PC-3 (cell line): ENCODE measurements around the gene MS4A4E. TPM values are rescaled to one million over a fixed set of nuclear protein-coding genes. Genes with fewer than 3 reads are reported as not detected.

Experiments used
- ATAC-seq: fragments of 200-7000 bp; cut with Tn5 transposase; 2 replicates; pipeline ENCODE4 v1.9.1; 2020; ENCODE audit warnings: mild to moderate bottlenecking, moderate library complexity
- BruUV-seq: library from RNA; stranded (reverse); fragments of 400-500 nt; replicated peaks from 2 replicates; lab custom pipeline; 2021; lab: Mats Ljungman, UMichigan
- CTCF ChIA-PET: fragments of 300-600 bp; sonication (Branson Sonifier 250); formaldehyde crosslinking; loops from one replicate; lab custom pipeline; 2022; ENCODE audit warnings: antibody characterized with exemption; lab: Charles Lee
- POLR2A ChIA-PET: fragments of 300-600 bp; sonication (Branson Sonifier 250); formaldehyde crosslinking; loops from one replicate; lab custom pipeline; 2022; ENCODE audit warnings: antibody characterized with exemption; ENCODE audit not compliant: unreplicated experiment; lab: Charles Lee
- DNase-seq: peaks from one replicate; pipeline ENCODE4 v3.0.0-alpha.2; 2015
- H2AFZ ChIP-seq: fragments of 300-600 bp; sonication (generic); 2 replicates; pipeline ENCODE4 v1.6.0; 2016; ENCODE audit warnings: antibody characterized with exemption, low read length
- H3F3A ChIP-seq: fragments of 300-600 bp; sonication (generic); one replicate; pipeline ENCODE4 v1.6.0; 2017; ENCODE audit warnings: antibody characterized with exemption, low read length, control low read depth, mild to moderate bottlenecking; ENCODE audit not compliant: unreplicated experiment
- H3K27ac ChIP-seq: fragments of 300-600 bp; sonication (generic); 2 replicates; pipeline ENCODE4 v1.5.1; 2016; ENCODE audit warnings: mild to moderate bottlenecking, low read length
- H3K27me3 ChIP-seq: fragments of 300-600 bp; sonication (generic); 2 replicates; pipeline ENCODE4 v1.6.1; 2016; ENCODE audit warnings: low read length, mixed read lengths
- H3K36me3 ChIP-seq: fragments of 300-600 bp; sonication (generic); 2 replicates; pipeline ENCODE4 v1.6.1; 2016; ENCODE audit warnings: low read depth, mixed run types, low read length, mixed read lengths
- H3K4me1 ChIP-seq: fragments of 300-600 bp; sonication (generic); 2 replicates; pipeline ENCODE4 v1.5.1; 2016; ENCODE audit warnings: low read length; ENCODE audit not compliant: insufficient read depth
- H3K4me2 ChIP-seq: fragments of 300-600 bp; sonication (generic); 2 replicates; pipeline ENCODE4 v1.6.0; 2016; ENCODE audit warnings: low read length
- H3K4me3 ChIP-seq: fragments of 300-600 bp; sonication (generic); 2 replicates; pipeline ENCODE4 v1.5.1; 2016; ENCODE audit warnings: mild to moderate bottlenecking, low read length, mixed read lengths
- H3K79me2 ChIP-seq: fragments of 300-600 bp; sonication (generic); 2 replicates; pipeline ENCODE4 v1.6.1; 2017; ENCODE audit warnings: low read length, mixed read lengths
- H3K9ac ChIP-seq: fragments of 300-600 bp; sonication (generic); 2 replicates; pipeline ENCODE4 v1.6.0; 2016; ENCODE audit warnings: mild to moderate bottlenecking, low read length
- H3K9me2 ChIP-seq: fragments of 300-600 bp; sonication (generic); replicated peaks from 2 replicates; pipeline ENCODE4 v1.6.1; 2016; ENCODE audit warnings: mixed run types, low read length, mixed read lengths
- H3K9me3 ChIP-seq: fragments of 300-600 bp; sonication (generic); 2 replicates; pipeline ENCODE4 v1.6.1; 2016; ENCODE audit warnings: low read length, mixed read lengths
- H4K20me1 ChIP-seq: fragments of 300-600 bp; sonication (generic); 2 replicates; pipeline ENCODE4 v1.6.1; 2016; ENCODE audit warnings: low read length, mixed read lengths
- EZH2 ChIP-seq: fragments of 300-600 bp; sonication (generic); IDR thresholded peaks from one replicate; pipeline ENCODE4 v1.6.1; 2017; ENCODE audit warnings: antibody characterized with exemption, mild to moderate bottlenecking, low read length; ENCODE audit not compliant: unreplicated experiment
- EZH2phosphoT487 ChIP-seq: fragments of 300-600 bp; sonication (generic); IDR thresholded peaks from 2 replicates; pipeline ENCODE4 v1.6.1; 2018; ENCODE audit warnings: mild to moderate bottlenecking, antibody characterized with exemption, low read length, borderline replicate concordance
- intact Hi-C: fragments of 100-400 bp; cut with micrococcal nuclease; formaldehyde crosslinking; loops from 2 replicates; pipeline ENCODE4 v1.9.0; 2023
- total RNA-seq: library from RNA; depleted of rRNA; stranded (reverse); fragments of >200 nt; gene quantifications from 2 replicates; pipeline ENCODE4 v1.2.3, GENCODE V29; 2014
- TF ChIP-seq, protein P1 (sequence below): fragments of 300-600 bp; sonication (generic); conservative IDR thresholded peaks from 2 replicates; pipeline ENCODE4 v1.5.1; 2017; ENCODE audit warnings: antibody characterized with exemption, low read depth, mild to moderate bottlenecking, low read length

The MS4A4E gene
- total RNA-seq, 1 experiment from 2014 or later, result not detected

DNA sequence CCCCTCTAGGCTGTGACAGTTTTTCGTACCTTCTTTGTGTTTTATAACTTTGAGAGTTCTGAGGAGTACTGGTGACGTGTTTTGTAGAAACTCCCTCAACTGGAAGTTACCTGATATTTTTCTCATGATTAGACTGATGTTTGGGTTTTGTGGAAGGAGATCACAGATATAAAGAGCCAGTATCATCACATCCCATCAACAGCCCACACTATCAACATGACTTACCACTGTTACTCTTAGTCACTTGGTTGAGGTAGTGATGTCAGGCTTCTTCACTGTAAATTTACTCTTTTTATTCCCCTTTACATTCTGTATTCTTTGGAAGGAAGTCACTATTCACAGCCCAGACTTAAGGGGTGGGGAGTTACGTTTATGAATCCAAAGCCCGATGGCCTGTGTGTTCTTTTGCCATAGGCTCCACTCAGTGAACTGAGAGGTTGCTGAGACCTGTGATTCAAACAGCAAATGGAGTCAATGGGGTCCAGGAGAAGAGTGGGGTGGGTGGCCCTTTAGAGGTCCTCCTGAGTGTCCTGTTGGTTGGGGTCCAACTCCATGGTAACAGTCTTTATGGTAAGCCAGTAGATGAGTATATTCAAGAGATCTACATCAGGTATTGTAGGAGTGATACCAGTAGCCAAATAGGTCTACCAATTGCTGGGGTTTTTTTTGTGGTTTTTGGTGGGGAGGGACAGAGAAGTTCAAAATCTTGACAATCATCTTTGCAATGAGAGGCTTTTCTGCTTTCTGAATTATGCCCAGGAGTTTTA lies 15.2 kb upstream of the MS4A4E start:
- DNase-seq (no peak), ATAC-seq (no peak)
- CTCF ChIA-PET, result no interaction called here
- intact Hi-C loops, result no loop called here
- H4K20me1 ChIP-seq, result no peaks in the 10 kb centered on the region
- no peaks in the 10 kb centered on the region for H3K4me1 ChIP-seq
- no peaks in the 10 kb centered on the region for H3K27me3 ChIP-seq
- POLR2A ChIA-PET, result no interaction called here
- no TSS peak for BruUV-seq
- H3K9me2 ChIP-seq, result no peaks in the 10 kb centered on the region
- H3F3A ChIP-seq, result no peaks in the 10 kb centered on the region
- no peak overlapping the region for H3K4me3 ChIP-seq
- H3K4me2 ChIP-seq, result no peak overlapping the region
- H3K79me2 ChIP-seq, result no peaks in the 10 kb centered on the region
- H3K27ac ChIP-seq, result no peak overlapping the region
- peaks cover 16% of the 10 kb centered on the region for H3K9me3 ChIP-seq
- H3K9ac ChIP-seq, result no peak overlapping the region
- TF ChIP-seq EZH2phosphoT487 (no peak), EZH2 (no peak)
- TF ChIP-seq, protein P1, sequence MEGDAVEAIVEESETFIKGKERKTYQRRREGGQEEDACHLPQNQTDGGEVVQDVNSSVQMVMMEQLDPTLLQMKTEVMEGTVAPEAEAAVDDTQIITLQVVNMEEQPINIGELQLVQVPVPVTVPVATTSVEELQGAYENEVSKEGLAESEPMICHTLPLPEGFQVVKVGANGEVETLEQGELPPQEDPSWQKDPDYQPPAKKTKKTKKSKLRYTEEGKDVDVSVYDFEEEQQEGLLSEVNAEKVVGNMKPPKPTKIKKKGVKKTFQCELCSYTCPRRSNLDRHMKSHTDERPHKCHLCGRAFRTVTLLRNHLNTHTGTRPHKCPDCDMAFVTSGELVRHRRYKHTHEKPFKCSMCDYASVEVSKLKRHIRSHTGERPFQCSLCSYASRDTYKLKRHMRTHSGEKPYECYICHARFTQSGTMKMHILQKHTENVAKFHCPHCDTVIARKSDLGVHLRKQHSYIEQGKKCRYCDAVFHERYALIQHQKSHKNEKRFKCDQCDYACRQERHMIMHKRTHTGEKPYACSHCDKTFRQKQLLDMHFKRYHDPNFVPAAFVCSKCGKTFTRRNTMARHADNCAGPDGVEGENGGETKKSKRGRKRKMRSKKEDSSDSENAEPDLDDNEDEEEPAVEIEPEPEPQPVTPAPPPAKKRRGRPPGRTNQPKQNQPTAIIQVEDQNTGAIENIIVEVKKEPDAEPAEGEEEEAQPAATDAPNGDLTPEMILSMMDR, result no peak
- H3K36me3 ChIP-seq, result no peaks in the 10 kb centered on the region
- H2AFZ ChIP-seq, result no peak overlapping the region

DNA sequence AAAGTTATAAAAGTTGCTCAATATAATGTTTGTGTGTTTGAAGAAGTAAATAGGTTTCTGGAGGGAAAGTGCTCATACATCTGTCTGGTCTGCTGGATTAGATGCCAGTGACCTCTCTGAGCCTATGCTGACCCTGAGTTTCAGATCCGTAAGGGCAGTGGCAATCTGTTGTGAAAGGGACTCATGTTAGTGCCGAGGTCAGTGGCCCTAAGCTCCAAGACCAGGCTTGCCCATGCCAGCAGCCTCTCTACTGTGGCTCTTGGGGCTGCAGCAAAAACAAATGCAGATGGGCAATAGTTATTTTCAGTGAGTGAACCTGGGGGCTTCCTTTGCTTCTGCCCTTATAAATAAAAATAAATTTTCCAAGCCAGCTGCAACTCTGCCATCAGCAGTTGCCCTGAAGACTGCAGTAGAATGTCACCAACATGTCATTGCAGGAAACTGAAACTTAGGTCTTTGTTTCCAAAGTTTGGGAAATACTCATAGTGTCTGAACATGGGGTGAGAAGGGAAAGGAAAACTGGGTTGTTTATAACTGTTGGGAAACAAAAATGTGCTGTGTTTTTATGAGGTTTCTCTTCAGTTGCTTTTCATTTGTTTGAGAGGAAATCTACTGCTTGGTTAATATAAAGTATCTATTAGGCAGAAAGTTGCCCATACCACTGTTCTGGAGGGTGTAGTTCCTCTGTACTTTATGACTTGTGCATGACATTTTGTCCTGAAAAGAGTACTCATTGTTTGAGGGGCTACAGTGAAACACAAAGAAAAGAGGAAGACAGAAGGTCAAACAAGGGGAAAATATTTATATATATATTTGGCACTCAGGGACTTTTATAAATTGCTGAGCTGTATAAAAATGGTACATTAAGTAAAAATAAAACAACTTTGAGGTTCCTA lies 9.5 kb upstream of the MS4A4E start:
- ChIA-PET POLR2A (no interaction called here), CTCF (no interaction called here)
- intact Hi-C loops, result no loop called here
- ATAC-seq, result no peak
- Histone ChIP-seq H4K20me1 (no peaks in the 10 kb centered on the region), H3K36me3 (no peaks in the 10 kb centered on the region), H3K9me3 (peaks cover 4% of the 10 kb centered on the region; the same call in 1 of the 2 replicates), H3K4me1 (no peaks in the 10 kb centered on the region), H3K27ac (no peak overlapping the region), H3K27me3 (no peaks in the 10 kb centered on the region), H3K4me2 (no peak overlapping the region), H3K9me2 (no peaks in the 10 kb centered on the region), H2AFZ (no peak overlapping the region), H3K79me2 (no peaks in the 10 kb centered on the region), H3F3A (no peaks in the 10 kb centered on the region), H3K4me3 (no peak overlapping the region), H3K9ac (no peak overlapping the region)
- DNase-seq, result no peak
- TF ChIP-seq EZH2 (no peak), EZH2phosphoT487 (no peak)
- TF ChIP-seq, protein P1, result no peak
- BruUV-seq, result no TSS peak
